HK-2 (cell line): ENCODE results near the gene AFF3.

ENCODE experiments used
- DNase-seq: peaks from one replicate; pipeline ENCODE4 v3.0.0-alpha.2; 2018; ENCODE audit not compliant: unreplicated experiment

AFF3 gene

GRCh38 chr2:100041946-100042345, 100.4 kb downstream of the AFF3 start:
- no peak for DNase-seq

- DNase-seq: no peak
Measured at GRCh38 chr2:100041385-100041784, 101.0 kb downstream of the AFF3 start.

- DNase-seq: no peak
Measured at GRCh38 chr2:100040906-100041305, 101.5 kb downstream of the AFF3 start.

- no peak for DNase-seq
Measured at GRCh38 chr2:100039291-100039980, 103.0 kb downstream of the AFF3 start.

- no peak for DNase-seq
Measured at GRCh38 chr2:100038011-100038410, 104.4 kb downstream of the AFF3 start.

GRCh38 chr2:100036793-100037192, 105.6 kb downstream of the AFF3 start:
- DNase-seq: no peak

GRCh38 chr2:100036026-100036425, 106.4 kb downstream of the AFF3 start:
- no peak for DNase-seq

GRCh38 chr2:100034431-100034830, 108.0 kb downstream of the AFF3 start:
- no peak for DNase-seq

GRCh38 chr2:100033976-100034375, 108.4 kb downstream of the AFF3 start:
- DNase-seq: no peak

- DNase-seq: no peak
Measured at GRCh38 chr2:100031604-100032003, 110.8 kb downstream of the AFF3 start.

GRCh38 chr2:100029460-100029859, 112.9 kb downstream of the AFF3 start:
- DNase-seq: no peak

GRCh38 chr2:100021791-100022340, 120.5 kb downstream of the AFF3 start:
- no peak for DNase-seq

- no peak for DNase-seq
Measured at GRCh38 chr2:100019499-100019898, 122.9 kb downstream of the AFF3 start.

GRCh38 chr2:100018341-100019193, 123.8 kb downstream of the AFF3 start:
- DNase-seq: peak; percentile 11

- DNase-seq: no peak
Measured at GRCh38 chr2:100017633-100018032, 124.8 kb downstream of the AFF3 start.

- DNase-seq: no peak
Measured at GRCh38 chr2:100016756-100017155, 125.6 kb downstream of the AFF3 start.

GRCh38 chr2:100015849-100016248, 126.5 kb downstream of the AFF3 start:
- DNase-seq: no peak

- peak; percentile 86 for DNase-seq
Measured at GRCh38 chr2:100013892-100014677, 128.3 kb downstream of the AFF3 start.

- no peak for DNase-seq
Measured at GRCh38 chr2:100012561-100012960, 129.8 kb downstream of the AFF3 start.

- peak; percentile 16 for DNase-seq
Measured at GRCh38 chr2:100011272-100011731, 131.1 kb downstream of the AFF3 start.

- DNase-seq: no peak
Measured at GRCh38 chr2:100010606-100011005, 131.8 kb downstream of the AFF3 start.

- no peak for DNase-seq
Measured at GRCh38 chr2:100009743-100010142, 132.6 kb downstream of the AFF3 start.
